SK-MEL-5 (cell line): ENCODE data around the gene CDK14. TPM values are rescaled to one million over a fixed set of nuclear protein-coding genes. Genes with fewer than 3 reads are reported as not detected.
A peak's percentile ranks its signal among the peaks of the same experiment; 100 is the strongest.

Experiments
- DNase-seq: peaks from one replicate; pipeline ENCODE4 v3.0.0-alpha.2; 2016; ENCODE audit warnings: low read depth, low spot score
- in situ Hi-C: cut with HindIII; loops from 2 replicates; pipeline ENCODE4 v1.10.0; 2016; ENCODE audit warnings: low sequenced_read_pairs, high pct_unique_total_duplicates, low pct_unique_long_range_greater_than_20kb
- total RNA-seq: library from RNA; depleted of rRNA; stranded (reverse); fragments of >200 nt; shearing (Covaris generic); gene quantifications from 2 replicates; pipeline ENCODE4 v1.2.3, GENCODE V29; 2014

CDK14 gene
- total RNA-seq, 1 experiment from 2014 or later, result 2.3 TPM

DNA sequence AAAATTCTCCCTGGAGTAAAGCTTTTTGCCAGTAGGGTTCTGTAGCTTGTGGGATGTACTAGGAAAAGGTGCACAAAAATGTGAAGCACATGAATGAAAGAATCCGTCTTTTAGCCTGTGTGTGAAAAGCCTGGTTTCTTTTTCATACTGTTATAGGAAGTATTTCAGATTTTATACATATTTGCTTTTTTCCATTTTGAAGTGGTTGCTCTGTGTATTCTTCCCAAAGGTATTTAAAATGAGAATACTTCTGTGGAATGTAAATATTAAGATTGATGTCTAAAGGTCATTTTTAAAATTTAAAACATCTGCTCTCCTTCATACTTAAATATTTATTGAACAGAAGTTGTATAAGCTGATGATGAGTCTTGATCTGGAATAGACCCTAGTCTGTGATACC lies 96.8 kb downstream of the CDK14 start:
- DNase-seq, result no peak
- in situ Hi-C loops, result no loop called here

DNA sequence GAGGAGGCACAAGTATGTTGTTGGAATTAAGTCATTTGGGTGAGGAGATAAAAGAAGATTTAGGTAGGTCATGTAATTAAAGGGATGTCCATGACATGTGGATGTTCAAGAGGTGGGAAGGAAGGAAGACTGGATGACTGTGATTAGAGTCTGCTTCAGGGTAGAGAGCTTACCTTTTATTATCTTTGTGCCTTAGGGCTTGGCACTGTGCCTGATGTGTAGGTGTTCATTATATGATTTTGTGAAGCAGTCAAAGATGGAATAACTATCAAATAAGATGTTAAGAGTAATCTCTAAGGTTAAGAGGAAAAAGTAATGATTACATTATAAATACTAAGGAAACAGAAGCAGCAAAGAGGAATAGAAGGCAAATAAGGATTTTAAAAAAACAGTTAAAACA lies 97.8 kb downstream of the CDK14 start:
- DNase-seq, result no peak
- in situ Hi-C loops, result no loop called here

DNA sequence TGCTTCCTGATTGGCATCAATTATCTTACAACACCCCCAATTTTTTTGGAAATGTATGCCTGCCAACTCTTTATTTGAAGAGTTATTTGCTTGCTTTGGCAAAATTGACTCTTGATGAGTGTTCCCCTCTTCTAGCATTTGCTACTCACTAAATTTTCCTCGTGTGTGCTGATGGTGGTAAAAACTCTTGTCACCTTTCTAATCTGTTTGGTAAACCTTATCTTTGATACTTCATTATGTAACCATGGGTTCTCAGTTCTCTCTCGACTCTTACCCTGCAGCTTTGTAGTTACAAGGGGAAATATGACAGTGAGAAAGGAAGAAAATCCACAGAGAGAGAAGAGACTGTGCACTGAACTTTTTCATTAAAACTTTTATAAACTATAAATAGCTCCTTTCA lies 102.5 kb downstream of the CDK14 start:
- DNase-seq, result no peak
- in situ Hi-C loops, result no loop called here

DNA sequence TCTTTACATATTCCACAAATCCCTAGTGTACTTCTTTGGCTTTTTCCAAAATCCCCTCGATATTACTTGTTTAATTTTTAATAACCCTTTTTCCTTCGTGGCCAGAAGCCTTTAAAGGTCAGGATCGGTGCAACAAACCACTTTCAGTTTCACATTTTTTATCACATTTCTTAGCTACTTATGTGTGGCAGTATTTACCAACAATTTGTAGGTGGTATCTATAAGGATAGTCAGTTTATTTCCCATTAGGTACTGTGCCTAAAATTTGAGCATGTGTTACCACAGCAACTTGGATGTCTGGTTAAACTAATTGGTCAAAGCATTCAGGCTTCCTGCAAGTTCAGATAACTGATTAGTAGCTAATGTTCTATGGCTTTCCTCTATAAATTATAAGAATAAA lies 104.9 kb downstream of the CDK14 start:
- no peak for DNase-seq
- in situ Hi-C loops, result no loop called here

DNA sequence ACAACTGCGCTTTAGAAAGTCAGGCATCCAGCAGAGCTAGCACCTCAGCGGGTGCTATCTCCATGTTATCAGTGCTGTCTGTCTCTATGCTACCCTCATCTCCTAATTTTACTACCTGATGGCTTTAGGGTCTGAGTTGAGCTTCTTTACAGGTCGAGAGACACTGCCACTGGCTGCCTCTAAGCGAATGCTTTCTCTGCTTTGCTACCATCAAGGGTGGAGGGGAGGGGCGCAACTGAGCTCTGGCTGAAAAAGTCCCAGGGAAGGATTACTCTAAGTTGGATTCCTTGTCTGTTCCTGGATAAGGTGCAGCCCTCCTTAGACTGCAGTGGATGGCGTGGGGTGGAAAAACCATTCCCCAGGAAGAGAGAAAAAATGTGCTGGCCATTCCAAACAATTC lies 105.7 kb downstream of the CDK14 start:
- in situ Hi-C loops, result no loop called here
- peak; percentile 15 for DNase-seq

DNA sequence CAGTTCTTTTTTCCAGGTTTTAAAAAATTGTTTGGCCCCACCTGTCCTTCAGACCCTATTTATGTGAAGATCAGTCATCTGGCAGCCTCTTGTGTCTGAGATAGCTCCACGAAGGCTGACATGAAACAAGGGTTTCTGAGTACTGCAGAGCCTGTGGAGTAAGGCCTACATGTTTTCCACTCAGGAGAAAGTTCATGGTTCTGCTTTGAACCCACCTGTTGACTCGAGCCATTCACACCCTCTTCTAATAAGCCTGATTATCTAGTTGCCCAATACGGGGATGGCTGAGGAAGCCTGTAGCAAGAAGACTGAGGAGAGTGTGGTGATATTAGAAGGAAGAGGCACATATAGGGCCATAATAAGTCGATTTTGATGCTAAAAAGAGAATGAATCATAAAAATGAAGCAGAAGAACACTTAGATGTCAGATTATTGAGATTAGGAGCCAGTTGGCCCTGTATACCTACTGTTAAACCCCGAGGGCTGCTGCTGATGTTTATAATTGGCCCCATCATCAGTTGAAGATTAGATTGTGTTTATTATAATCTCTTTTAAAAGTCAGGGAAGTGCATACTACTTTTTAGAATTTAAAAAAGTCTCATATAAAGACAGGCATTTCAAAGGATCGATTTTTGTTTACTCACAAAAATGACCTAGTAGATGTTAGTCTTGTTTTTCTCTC lies 109.4 kb downstream of the CDK14 start:
- no peak for DNase-seq
- in situ Hi-C loops, result no loop called here

DNA sequence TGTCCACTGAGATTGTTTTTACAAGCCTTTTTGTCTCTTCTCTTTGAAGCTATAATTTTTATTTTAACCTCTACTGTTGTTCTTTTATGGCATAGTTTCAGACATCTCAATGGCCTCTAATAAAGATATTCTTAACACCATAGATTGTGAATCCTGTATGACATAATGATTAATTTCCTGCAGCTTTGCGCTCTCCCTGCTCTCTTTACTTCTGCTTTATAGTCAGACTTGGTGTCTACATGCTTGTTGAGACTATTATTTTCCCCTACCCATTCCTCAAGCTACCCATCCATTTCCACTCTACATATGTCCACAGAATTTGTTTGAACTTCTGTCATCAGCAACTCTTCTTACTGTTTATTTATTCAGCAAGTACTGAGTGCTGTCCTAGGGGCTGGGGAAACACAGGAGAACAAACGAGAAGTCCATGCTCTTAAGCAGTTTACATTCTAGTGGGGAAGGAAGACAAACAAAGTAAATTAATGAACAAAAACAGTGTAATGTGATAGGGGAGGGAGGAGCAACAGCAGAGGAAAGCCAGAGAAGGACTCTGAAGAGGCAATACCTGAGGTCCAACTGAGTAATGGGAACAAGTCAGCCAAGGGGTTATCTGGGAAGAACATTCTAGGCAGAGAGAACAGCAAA lies 110.1 kb downstream of the CDK14 start:
- in situ Hi-C loops, result no loop called here
- DNase-seq, result no peak

DNA sequence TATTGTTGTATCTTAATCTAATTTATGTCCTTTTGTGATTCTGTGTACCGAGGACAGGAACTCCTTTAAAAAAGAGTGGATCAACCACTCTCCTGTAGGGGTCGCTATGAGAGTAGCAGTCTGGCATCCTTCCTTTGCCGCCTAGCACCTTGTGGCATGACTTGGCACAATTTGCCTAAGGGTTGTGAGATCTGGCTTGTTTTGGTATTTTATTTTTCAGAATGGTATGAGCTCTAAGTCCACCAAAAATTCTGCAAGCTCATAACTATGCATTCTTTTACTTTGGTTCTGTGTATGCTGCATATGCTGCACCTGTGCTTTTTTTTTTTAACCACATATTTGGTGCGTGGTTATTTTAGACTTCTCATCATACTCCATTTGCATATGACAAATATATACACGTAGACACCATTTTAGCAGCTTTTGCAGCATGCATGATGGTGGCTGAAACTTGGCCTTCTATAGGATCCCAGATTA lies 112.8 kb downstream of the CDK14 start:
- DNase-seq, result peak; percentile 74
- in situ Hi-C loops, result no loop called here

DNA sequence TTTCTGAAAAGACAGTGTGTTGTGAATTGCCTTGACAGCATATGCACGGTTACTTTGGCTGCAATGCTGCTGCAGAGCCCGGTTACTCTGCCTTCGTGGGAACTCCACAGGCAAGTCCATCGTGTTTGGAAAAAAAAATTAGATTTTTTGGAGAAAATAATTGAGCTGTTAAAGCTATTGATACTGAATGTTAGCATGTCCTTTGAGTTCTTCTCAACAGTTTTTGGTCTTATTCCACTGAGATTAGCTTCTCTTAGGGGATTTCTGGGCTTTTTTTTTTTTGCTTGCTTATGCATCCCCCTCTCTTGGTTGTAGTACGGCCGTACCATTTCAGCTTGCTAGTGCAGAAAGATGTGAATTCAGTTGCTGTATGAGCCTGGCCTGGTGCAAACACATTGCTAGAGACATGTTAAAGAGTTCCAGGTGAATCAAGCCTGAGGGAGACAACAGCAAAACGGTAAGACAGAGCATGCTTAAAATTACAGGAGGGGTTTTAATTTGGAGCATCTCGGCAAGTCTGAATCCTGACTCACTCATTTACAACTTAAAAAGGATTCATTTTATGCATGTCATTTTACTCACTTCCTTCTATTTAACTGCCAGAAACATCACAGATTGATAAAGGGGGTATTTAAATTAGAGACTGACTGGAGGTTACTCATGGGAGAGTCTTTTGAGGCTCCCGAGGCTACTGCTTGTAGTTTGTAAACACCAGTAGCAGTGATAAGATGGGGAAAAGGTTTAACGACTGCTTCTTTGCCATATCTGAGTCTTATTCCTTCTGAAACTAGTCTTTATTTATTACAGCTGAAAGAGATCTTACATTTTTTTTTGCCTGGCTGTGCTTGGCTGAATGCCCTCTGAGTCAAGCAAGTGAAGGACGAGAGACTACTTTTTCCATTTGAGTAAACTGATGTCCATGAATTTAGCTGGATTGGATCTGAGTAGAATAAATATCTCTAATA lies 113.7 kb downstream of the CDK14 start:
- in situ Hi-C loops, result no loop called here
- no peak for DNase-seq

DNA sequence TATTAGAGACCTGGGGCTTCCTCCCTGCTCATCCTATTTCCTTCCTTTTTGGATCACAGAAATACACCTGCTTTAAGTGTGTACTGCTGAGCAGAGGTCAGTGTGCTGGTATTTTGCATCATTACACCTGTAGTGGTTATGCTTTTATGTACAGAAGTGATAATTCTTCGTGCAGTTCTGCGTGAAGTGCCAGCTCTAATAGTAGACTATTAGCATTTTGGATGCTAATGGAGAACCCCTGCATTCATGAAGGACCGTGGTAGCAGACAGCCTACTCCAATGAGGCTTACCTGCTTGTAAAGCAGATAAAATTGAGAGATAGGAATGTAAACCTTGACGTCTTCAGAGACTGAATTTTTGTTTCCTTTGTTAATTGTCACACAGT lies 114.3 kb downstream of the CDK14 start:
- no peak for DNase-seq
- in situ Hi-C loops, result no loop called here

DNA sequence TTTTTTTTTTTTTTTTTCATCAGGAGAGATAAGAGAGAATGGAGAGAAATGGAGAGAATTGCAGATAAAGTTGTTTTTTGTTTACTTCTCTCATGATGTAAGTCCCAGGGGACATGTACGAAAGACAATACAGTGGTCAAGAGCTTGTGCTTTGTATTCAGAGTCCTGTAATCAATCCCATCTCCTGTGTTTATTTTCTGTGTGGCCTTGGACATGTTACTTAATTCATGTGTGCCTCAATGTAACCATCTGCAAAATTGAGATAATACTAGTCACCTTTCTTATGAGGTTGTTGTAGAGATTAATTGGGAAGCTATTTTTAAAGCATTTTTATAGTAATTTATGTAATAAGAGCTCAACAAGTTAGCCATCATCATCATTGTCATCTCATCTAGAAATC lies 117.5 kb downstream of the CDK14 start:
- no peak for DNase-seq
- in situ Hi-C loops, result no loop called here

DNA sequence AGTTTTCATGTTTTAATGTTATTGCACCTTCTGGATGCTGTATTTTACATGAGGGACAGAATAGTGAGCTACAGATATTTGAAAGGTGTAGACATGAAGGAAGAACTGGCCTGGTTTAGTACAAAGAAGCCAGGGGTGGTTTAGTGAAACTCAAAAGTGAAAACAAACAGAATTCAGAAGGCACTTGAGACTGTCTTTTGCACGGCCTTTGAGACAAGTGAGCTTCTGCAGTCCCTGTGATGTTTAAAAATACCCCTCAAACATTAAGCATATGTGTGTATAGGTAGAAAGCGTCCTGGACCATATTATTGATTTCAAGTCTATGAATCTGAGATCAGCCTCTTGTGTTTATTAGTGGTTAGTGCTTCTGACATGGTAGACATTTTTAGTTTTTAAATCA lies 118.9 kb downstream of the CDK14 start:
- no peak for DNase-seq
- in situ Hi-C loops, result no loop called here

DNA sequence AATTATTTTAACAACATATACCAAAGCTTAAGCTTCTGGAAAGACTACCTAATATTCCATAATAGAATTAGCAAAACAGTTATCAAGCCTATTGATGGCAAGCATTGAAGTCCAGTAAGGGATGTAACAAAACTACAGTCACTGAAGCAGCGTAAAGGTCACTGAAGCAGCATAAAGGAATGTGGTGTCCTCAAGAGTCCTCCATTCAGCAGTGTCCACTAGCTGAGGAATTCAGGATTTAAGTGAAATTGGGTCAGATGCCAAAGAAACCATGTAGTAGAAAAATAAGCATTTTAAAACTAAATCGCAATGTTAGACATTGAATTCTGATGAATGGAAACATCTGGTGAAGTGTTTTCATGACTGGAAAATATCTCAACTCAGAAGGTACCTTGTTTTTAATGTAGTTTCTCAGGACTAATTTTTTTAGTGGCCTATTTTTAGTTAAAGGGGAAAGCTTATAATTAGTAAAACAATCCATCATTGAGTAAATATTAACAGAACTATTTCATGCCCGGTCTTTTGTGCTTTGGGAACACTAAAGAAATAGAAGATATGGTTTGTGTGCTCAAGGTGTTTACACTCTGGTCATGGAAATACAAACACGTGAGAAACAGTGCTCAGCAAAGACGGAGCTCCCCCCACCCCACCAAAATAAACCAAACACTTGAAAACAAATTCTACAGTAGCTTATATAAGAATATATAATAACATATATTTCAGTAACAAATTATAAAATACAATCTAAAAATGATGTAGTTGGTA lies 121.4 kb downstream of the CDK14 start:
- in situ Hi-C loops, result no loop called here
- DNase-seq, result no peak

DNA sequence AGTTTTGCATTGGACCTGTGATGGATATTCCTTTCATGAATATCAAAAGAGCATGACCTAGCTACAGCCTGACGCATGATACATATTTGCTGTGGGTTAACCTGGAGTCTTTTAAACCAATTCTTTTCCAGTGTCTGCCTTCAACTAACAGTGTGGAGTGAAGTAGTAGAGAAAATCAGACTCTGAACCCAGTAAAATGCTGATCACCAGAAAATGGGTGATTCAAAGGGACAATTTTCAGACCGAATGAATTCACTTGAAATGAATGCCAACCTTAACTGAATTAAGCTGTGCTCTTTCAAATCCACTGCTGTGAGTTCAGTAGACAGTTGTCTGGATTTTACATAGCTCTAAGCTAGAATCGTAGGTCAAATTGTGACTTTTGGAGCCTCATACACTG lies 123.0 kb downstream of the CDK14 start:
- no peak for DNase-seq
- in situ Hi-C loops, result no loop called here

DNA sequence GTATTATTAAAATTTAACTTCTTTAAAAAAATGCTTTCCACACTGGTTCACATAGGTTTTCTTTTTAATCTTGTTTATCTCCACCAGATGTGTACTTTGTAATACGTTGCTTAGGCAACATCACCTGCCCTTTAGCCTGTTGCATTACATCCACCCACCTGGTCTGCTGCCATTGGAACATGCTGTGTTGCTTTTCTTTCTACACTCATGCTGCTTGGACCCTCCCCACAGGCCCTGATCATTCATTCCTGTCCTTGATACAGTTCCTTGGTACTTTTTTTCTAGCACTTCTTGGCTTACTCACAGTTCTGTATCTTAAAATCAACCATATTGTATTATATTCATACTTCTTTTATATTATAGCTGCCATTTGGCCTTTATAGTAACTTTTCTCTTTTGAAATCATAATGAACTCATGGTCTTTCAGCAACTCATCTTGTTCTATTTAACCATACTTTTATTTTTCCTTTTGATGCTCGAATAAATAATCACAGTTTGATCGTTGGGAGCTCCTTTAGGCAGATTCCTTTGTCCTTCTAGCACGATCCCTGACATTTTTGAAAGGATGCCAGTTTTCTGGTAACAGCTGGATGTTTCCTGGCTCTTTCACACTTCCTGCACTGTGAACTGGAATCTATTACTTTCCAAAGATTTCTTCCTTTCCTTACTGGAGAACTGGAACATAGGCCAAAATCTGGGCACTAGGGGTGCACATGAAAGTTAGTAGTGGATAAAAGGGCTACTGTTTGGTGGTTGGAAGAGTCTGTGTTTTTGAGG lies 125.1 kb downstream of the CDK14 start:
- DNase-seq, result no peak
- in situ Hi-C loops, result no loop called here

DNA sequence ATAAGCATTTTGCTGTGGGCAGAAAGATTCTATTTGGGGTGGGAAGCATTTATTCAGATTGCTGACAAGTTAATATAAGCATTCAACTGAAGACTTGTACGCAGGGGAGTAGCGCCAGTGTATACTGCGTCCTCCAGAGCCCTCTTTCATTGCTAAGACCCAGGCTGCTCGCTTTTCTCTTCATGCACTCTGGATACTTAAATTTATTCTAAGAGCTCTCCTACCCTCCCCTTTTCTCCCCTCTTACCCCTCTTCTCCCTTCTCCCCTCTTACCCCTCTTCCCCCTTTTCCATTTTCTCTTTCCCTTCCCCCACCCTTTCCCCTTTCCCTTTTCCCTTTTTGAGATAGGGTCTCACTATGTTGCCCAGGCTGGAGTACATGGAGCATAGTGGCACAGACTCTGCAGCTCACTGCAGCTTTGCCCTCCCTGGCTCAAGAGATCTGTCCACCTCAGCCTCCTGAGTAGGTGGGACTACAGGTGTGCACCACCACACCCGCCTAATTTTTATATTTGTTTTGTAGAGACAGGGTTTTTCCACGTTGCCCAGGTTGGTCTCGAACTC lies 125.8 kb downstream of the CDK14 start:
- in situ Hi-C loops, result no loop called here
- DNase-seq, result no peak

DNA sequence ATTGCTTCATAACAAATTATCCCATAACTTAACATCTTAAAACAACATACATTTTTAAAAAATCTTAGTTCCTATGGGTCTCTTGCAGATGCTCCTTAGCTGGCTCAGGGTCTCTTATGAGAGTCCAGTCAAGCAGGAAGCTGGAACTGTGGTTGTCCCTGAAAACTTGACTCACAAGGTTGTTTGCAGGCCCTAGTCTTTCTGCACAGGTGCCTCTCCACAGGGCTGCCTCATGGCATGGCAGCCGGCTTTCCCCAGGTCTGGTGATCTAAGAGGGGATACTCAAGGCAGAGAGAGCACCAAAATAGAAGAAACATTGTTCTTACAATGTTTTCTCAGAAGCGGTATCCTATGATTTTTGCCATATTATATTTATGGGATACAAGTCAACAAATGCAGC lies 127.1 kb downstream of the CDK14 start:
- DNase-seq, result no peak
- in situ Hi-C loops, result no loop called here
